ENCODE results near the gene SNAI3. TPM values are rescaled to one million over a fixed set of nuclear protein-coding genes. Genes with fewer than 3 reads are reported as not detected.

Gene SNAI3
- total and polyA plus RNA-seq, 4 donors: 1.1 to 3.8 (median 2.9) TPM

DNA sequence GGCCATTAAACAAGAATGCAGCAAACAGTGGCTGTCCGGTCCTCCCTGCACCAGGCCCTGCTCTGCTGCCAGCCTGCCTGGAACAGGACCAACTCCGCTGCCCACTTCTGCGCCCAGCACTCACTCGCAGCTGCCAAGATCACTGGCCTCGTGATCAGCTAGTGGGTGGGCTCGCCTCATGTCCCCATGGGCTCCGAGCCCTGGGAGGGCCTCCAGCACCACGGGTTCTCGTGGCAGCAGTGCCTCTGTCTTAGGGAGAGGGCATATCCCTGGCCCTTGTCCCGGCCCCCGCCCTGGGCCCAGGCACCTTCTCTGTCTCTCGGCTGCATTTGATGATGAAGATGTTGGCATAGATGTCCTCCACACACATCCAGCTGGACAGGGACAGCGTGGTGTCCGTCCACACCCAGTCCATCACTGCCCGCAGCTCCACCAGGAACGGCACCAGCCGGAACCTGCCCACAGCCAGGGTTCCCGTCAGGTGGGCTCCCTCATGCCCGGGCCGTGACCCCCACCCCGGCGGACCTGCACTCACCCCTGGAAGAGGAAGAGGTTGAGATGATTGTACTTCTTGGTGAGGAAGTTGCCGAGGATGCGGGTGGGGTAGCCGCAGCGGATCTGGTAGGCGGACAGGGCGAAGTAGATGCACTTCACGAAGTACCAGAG is 33.1 kb upstream of the SNAI3 start:
- TF ChIP-seq, protein P1, sequence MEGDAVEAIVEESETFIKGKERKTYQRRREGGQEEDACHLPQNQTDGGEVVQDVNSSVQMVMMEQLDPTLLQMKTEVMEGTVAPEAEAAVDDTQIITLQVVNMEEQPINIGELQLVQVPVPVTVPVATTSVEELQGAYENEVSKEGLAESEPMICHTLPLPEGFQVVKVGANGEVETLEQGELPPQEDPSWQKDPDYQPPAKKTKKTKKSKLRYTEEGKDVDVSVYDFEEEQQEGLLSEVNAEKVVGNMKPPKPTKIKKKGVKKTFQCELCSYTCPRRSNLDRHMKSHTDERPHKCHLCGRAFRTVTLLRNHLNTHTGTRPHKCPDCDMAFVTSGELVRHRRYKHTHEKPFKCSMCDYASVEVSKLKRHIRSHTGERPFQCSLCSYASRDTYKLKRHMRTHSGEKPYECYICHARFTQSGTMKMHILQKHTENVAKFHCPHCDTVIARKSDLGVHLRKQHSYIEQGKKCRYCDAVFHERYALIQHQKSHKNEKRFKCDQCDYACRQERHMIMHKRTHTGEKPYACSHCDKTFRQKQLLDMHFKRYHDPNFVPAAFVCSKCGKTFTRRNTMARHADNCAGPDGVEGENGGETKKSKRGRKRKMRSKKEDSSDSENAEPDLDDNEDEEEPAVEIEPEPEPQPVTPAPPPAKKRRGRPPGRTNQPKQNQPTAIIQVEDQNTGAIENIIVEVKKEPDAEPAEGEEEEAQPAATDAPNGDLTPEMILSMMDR (IDR thresholded peaks at IDR 0.05; ENCODE audit: control extremely low read depth, extremely low read depth): no peak
- no peak for ATAC-seq (ENCODE audit: insufficient read depth, low FRiP score)
- H3K36me3 ChIP-seq (ENCODE audit: control insufficient read depth in 4 of 4, insufficient read depth in 4 of 4, low read length in 4 of 4): peaks cover 2 to 92% (median 24%) of the 10 kb centered on the region in 4 donors
- H3K27ac ChIP-seq (ENCODE audit: low read depth in 1 of 2, low read length in 1 of 2): no peak overlapping the region
- no peak overlapping the region for H3K9ac ChIP-seq (ENCODE audit: insufficient read depth in 1 of 2, low read length in 2 of 2)
- no peak overlapping the region for H3K4me3 ChIP-seq
- DNase-seq: no peak
- H3K27me3 ChIP-seq (ENCODE audit: control insufficient read depth in 3 of 3, insufficient read depth in 3 of 3, low read length in 2 of 3): no peaks in the 10 kb centered on the region
- H3K4me1 ChIP-seq (ENCODE audit: control insufficient read depth in 5 of 5, insufficient read depth in 5 of 5, low read length in 5 of 5): no peaks in the 10 kb centered on the region
- 90 to 91% methylated on average over 28 to 29 of the region's 29 CpGs for WGBS, 2 donors
- H3K9me3 ChIP-seq (ENCODE audit: control insufficient read depth in 4 of 4, insufficient read depth in 3 of 4, low read length in 3 of 4): peaks cover 0 to 2% (median 0%) of the 10 kb centered on the region in 4 donors

DNA sequence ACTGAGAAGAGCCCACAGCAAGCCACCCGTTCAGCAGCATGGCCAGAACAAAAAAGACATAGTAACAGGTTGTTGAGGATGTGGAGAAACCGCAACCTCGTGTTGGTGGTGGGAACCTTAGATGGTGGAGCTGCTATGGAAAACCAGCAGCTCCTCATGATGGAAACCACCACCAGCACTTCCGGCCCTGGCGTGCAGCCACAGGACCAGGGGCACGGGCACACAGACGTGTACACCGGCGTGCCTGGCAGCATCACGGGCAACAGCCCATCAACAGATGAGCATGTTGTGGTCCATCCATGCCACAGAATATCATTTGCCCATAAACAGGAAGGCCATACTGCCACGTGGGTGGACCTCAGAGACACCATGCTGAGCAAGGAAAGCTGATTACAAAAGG is 31.9 kb upstream of the SNAI3 start:
- H3K9me3 ChIP-seq (ENCODE audit: control insufficient read depth in 4 of 4, insufficient read depth in 3 of 4, low read length in 3 of 4): peaks cover 0 to 2% (median 0%) of the 10 kb centered on the region in 4 donors
- TF ChIP-seq, protein P1 (IDR thresholded peaks at IDR 0.05; ENCODE audit: control extremely low read depth, extremely low read depth): no peak
- H3K9ac ChIP-seq (ENCODE audit: insufficient read depth in 1 of 2, low read length in 2 of 2): no peak overlapping the region
- no peak for ATAC-seq (ENCODE audit: insufficient read depth, low FRiP score)
- no peak overlapping the region for H3K4me3 ChIP-seq
- no peaks in the 10 kb centered on the region for H3K27me3 ChIP-seq (ENCODE audit: control insufficient read depth in 3 of 3, insufficient read depth in 3 of 3, low read length in 2 of 3)
- H3K4me1 ChIP-seq (ENCODE audit: control insufficient read depth in 5 of 5, insufficient read depth in 5 of 5, low read length in 5 of 5): no peaks in the 10 kb centered on the region
- no peak overlapping the region for H3K27ac ChIP-seq (ENCODE audit: low read depth in 1 of 2, low read length in 1 of 2)
- H3K36me3 ChIP-seq (ENCODE audit: control insufficient read depth in 4 of 4, insufficient read depth in 4 of 4, low read length in 4 of 4): peaks cover 2 to 94% (median 29%) of the 10 kb centered on the region in 4 donors
- DNase-seq: no peak
- 91% methylated on average over 11 of the region's 11 CpGs for WGBS, 2 donors

DNA sequence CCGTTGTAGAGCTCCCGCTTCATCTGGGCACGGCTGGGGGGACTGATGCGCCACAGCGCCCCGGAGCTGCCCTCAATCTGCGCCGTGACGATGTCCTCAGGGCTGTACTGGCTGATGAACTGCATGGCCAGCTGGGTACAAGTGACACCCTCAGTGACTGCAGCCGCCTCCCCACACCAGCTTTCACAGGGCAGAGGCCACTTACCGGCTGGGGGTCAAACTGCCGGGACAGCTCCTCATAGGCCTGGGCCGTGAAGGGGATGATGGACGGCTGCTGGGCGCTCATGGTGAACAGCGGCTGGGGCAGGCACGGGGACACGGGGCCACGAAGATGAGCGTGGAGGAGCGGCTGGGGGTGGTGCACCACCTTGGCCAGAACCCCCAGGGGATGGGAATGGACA is 30.3 kb upstream of the SNAI3 start:
- TF ChIP-seq, protein P1 (IDR thresholded peaks at IDR 0.05; ENCODE audit: control extremely low read depth, extremely low read depth): no peak
- no peaks in the 10 kb centered on the region for H3K9me3 ChIP-seq (ENCODE audit: control insufficient read depth in 4 of 4, insufficient read depth in 3 of 4, low read length in 3 of 4)
- no peaks in the 10 kb centered on the region for H3K4me1 ChIP-seq (ENCODE audit: control insufficient read depth in 5 of 5, insufficient read depth in 5 of 5, low read length in 5 of 5)
- peaks cover 2 to 80% (median 26%) of the 10 kb centered on the region in 4 donors for H3K36me3 ChIP-seq (ENCODE audit: control insufficient read depth in 4 of 4, insufficient read depth in 4 of 4, low read length in 4 of 4)
- DNase-seq: no peak
- 96% methylated on average over 21 of the region's 21 CpGs for WGBS, 2 donors
- H3K27me3 ChIP-seq (ENCODE audit: control insufficient read depth in 3 of 3, insufficient read depth in 3 of 3, low read length in 2 of 3): no peaks in the 10 kb centered on the region
- no peak overlapping the region for H3K27ac ChIP-seq (ENCODE audit: low read depth in 1 of 2, low read length in 1 of 2)
- ATAC-seq (ENCODE audit: insufficient read depth, low FRiP score): no peak
- H3K9ac ChIP-seq (ENCODE audit: insufficient read depth in 1 of 2, low read length in 2 of 2): no peak overlapping the region
- no peak overlapping the region for H3K4me3 ChIP-seq

DNA sequence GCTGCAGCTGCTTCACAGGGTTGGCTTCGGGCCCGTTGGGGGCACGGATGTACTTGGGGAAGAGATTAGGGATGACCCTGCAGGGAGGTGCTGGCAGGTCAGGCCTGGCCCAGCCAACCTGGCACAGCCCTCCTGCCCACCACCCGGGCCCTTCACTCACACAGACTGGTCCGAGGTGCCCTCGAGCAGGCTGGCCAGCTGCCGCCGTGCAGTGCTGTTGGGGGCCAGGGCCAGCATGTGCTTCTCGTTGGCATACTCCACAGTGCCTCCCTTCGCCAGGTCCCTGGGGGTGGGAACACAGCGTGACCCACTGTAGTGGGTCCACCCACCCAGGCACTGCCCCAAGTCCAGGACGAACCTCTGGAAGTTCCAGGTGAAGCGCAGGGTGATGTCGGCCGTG is 29.9 kb upstream of the SNAI3 start:
- TF ChIP-seq, protein P1 (IDR thresholded peaks at IDR 0.05; ENCODE audit: control extremely low read depth, extremely low read depth): no peak
- Histone ChIP-seq H3K27me3 (ENCODE audit: control insufficient read depth in 3 of 3, insufficient read depth in 3 of 3, low read length in 2 of 3) (no peaks in the 10 kb centered on the region), H3K4me3 (no peak overlapping the region), H3K9ac (ENCODE audit: insufficient read depth in 1 of 2, low read length in 2 of 2) (no peak overlapping the region), H3K36me3 (ENCODE audit: control insufficient read depth in 4 of 4, insufficient read depth in 4 of 4, low read length in 4 of 4) (peaks cover 2 to 76% (median 26%) of the 10 kb centered on the region in 4 donors), H3K9me3 (ENCODE audit: control insufficient read depth in 4 of 4, insufficient read depth in 3 of 4, low read length in 3 of 4) (no peaks in the 10 kb centered on the region), H3K4me1 (ENCODE audit: control insufficient read depth in 5 of 5, insufficient read depth in 5 of 5, low read length in 5 of 5) (no peaks in the 10 kb centered on the region), H3K27ac (ENCODE audit: low read depth in 1 of 2, low read length in 1 of 2) (no peak overlapping the region)
- ATAC-seq (ENCODE audit: insufficient read depth, low FRiP score): no peak
- DNase-seq: no peak
- WGBS, 2 donors: 95 to 97% methylated on average over 15 of the region's 15 CpGs

Measured in lung (tissue), 12 donors.